ENCODE data around the gene PTGS1. TPM values are rescaled to one million over a fixed set of nuclear protein-coding genes. Genes with fewer than 3 reads are reported as not detected.

Gene PTGS1
- polyA plus RNA-seq, 2 of the 4 experiments (the other 2 are of a cell fraction) = 0.49 to 1.0 TPM

- no peak for FAIRE-seq
- POLR2A ChIA-PET = no interaction called here
These were observed 32.0 kb downstream of the PTGS1 start for GRCh38 chr9:122402874-122403273.

DNA sequence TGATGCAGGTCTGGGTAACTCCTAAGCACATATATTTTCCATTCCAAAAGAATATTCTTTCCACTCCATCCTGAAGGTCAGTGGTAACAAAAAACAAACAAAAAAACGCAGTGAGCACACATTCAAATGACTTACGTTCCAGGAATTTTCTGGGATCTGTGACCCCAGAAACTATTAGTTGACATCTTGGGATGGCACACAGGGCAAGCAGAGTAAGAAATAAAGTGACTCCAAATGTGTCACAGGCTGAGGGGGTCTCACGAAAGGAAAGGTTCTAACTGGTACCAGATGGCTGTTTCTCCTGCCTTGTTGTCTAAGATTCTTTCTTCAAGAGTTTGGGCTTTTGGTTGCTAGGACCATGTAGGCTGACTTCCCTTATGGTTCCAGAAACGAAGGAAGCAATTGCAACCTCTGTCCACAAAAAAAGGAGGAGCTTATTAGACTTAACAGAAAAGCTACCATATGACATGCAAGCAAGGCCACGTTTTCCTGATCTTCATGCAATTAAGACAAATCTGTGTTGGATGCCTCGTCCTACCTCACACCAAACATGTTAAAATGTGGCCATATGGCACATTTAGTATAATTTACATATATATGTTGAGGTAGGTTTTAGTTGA is 32.7 kb downstream of the PTGS1 start:
- Histone ChIP-seq H3K9me3 (no peaks in the 10 kb centered on the region), H3K27ac (peak overlapping the region in 1 of 2 experiments; percentile 74; a peak in 4 of 6 replicates), H3K4me1 (peaks cover 21% of the 10 kb centered on the region), H3K4me3 (no peak overlapping the region), H3K4me2 (no peak overlapping the region; the same call in 2 of the 3 replicates)
- WGBS (ENCODE audit: missing lambda C conversion rate) = 69% methylated on average over 6 of the region's 6 CpGs
- FAIRE-seq (no peak), ATAC-seq (no peak), DNase-seq (ENCODE audit: low read depth in 1 of 2, low spot score in 1 of 2) (no peak)
- TF ChIP-seq USF2 (IDR thresholded peaks at IDR 0.05) (no peak), CHD2 (IDR thresholded peaks at IDR 0.05; ENCODE audit: low read length, partially characterized antibody) (no peak), HEYL (CRISPR knock-in tag; IDR thresholded peaks at IDR 0.05) (no peak), HMGXB4 (CRISPR knock-in tag; IDR thresholded peaks at IDR 0.05; ENCODE audit: borderline replicate concordance) (no peak), MAFK (IDR thresholded peaks at IDR 0.05; ENCODE audit: partially characterized antibody) (no peak), KDM5A (IDR thresholded peaks at IDR 0.05) (no peak), FOXS1 (CRISPR knock-in tag; IDR thresholded peaks at IDR 0.05) (no peak), MAZ (IDR thresholded peaks at IDR 0.05; ENCODE audit: borderline replicate concordance, low read depth, low read length) (no peak), SMC3 (IDR thresholded peaks at IDR 0.05) (no peak), KDM1A (IDR thresholded peaks at IDR 0.05; ENCODE audit: low read depth) (no peak), TP53 (CRISPR knock-in tag; IDR thresholded peaks at IDR 0.05) (no peak), EHMT2 (IDR thresholded peaks at IDR 0.05; ENCODE audit: low read depth) (no peak), EP300 (IDR thresholded peaks at IDR 0.05) (no peak), NR3C1 (IDR thresholded peaks at IDR 0.05) (no peak), RARB (CRISPR knock-in tag; IDR thresholded peaks at IDR 0.05) (no peak), CBX2 (IDR thresholded peaks at IDR 0.05; ENCODE audit: borderline replicate concordance, low read depth) (no peak)
- TF ChIP-seq, protein P1, sequence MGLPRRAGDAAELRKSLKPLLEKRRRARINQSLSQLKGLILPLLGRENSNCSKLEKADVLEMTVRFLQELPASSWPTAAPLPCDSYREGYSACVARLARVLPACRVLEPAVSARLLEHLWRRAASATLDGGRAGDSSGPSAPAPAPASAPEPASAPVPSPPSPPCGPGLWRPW (IDR thresholded peaks at IDR 0.05) = no peak
- ChIA-PET CTCF (interaction anchor here (2.3 kb wide), 1 partner anchor 53 kb away, joined by 9 read pairs; no protein-coding TSS in a partner anchor), POLR2A (no interaction called here)

More at GRCh38 chr9:122402874-122403273, 32.0 kb downstream of the PTGS1 start:
- Histone ChIP-seq H3K4me1 (peaks cover 21% of the 10 kb centered on the region), H3K9me3 (no peaks in the 10 kb centered on the region), H3K4me3 (no peak overlapping the region), H3K4me2 (peak overlapping the region; percentile 53), H3K27ac (peak overlapping the region; percentile 28 to 74; a peak in 4 of 6 replicates)
- TF ChIP-seq RARB (CRISPR knock-in tag; IDR thresholded peaks at IDR 0.05) (no peak), MAZ (IDR thresholded peaks at IDR 0.05; ENCODE audit: borderline replicate concordance, low read depth, low read length) (no peak), BHLHE40 (IDR thresholded peaks at IDR 0.05; ENCODE audit: low read depth, low read length) (no peak), EHF (CRISPR knock-in tag; IDR thresholded peaks at IDR 0.05) (no peak), E2F6 (IDR thresholded peaks at IDR 0.05; ENCODE audit: borderline replicate concordance, low read depth) (no peak), PHF8 (IDR thresholded peaks at IDR 0.05; ENCODE audit: borderline replicate concordance, low read depth) (no peak), HOXB5 (CRISPR knock-in tag; IDR thresholded peaks at IDR 0.05) (no peak), RCOR1 (IDR thresholded peaks at IDR 0.05; ENCODE audit: low read depth, low read length) (no peak), CHD2 (IDR thresholded peaks at IDR 0.05; ENCODE audit: low read length, partially characterized antibody) (no peak), FOSB (CRISPR knock-in tag; IDR thresholded peaks at IDR 0.05) (no peak), ZNF302 (CRISPR knock-in tag; IDR thresholded peaks at IDR 0.05) (no peak), ZC3H11A (IDR thresholded peaks at IDR 0.05) (no peak), CBX8 (IDR thresholded peaks at IDR 0.05) (no peak), NFE2L2 (conservative IDR thresholded peaks at IDR 0.05; ENCODE audit: low read length) (no peak), MAFK (IDR thresholded peaks at IDR 0.05; ENCODE audit: partially characterized antibody) (no peak)
- TF ChIP-seq, protein P1 (IDR thresholded peaks at IDR 0.05) = no peak
- TF ChIP-seq, protein P2, sequence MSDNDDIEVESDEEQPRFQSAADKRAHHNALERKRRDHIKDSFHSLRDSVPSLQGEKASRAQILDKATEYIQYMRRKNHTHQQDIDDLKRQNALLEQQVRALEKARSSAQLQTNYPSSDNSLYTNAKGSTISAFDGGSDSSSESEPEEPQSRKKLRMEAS (IDR thresholded peaks at IDR 0.05) = no peak
- TF ChIP-seq, protein P3, sequence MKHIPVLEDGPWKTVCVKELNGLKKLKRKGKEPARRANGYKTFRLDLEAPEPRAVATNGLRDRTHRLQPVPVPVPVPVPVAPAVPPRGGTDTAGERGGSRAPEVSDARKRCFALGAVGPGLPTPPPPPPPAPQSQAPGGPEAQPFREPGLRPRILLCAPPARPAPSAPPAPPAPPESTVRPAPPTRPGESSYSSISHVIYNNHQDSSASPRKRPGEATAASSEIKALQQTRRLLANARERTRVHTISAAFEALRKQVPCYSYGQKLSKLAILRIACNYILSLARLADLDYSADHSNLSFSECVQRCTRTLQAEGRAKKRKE (CRISPR knock-in tag; IDR thresholded peaks at IDR 0.05; ENCODE audit: low read depth) = no peak
- DNase-seq (ENCODE audit: low read depth in 1 of 2, low spot score in 1 of 2) = no peak
- WGBS (ENCODE audit: missing lambda C conversion rate) = 76% methylated on average over 3 of the region's 3 CpGs
- no peak for ATAC-seq
- CTCF ChIA-PET = interaction anchor here (2.0 kb wide), 1 partner anchor 52 kb away, joined by 6 read pairs; no protein-coding TSS in a partner anchor
